Omental fat pad (tissue), 4 donors: ENCODE results near the gene PTPRM. TPM values are rescaled to one million over a fixed set of nuclear protein-coding genes. Genes with fewer than 3 reads are reported as not detected.
"Not testable (repeated sequence)": the region's sequence is repeated elsewhere in the genome, so short reads cannot be mapped to it uniquely, and the experiment has no call there.

Source experiments
- ATAC-seq: fragments of 150-250 bp; one replicate; pipeline ENCODE4 v1.9.1; 2016; ENCODE audit warnings: mild to moderate bottlenecking, moderate library complexity; ENCODE audit not compliant: low FRiP score
- DNase-seq: peaks from one replicate; pipeline ENCODE4 v3.0.0-alpha.2; 2019; ENCODE audit warnings: low spot score
- CTCF ChIP-seq, 3 donors: fragments of 450-650 bp; IDR thresholded peaks; one replicate each; pipeline ENCODE4 v1.5.1; 2016 to 2017; ENCODE audit warnings: antibody characterized with exemption in 3 of 3, mild to moderate bottlenecking in 3 of 3, moderate library complexity in 2 of 3
- total RNA-seq, 4 donors: library from RNA; depleted of rRNA; stranded (reverse); fragments of >200 nt; gene quantifications; one replicate each; pipeline ENCODE4 v1.1.0, GENCODE V29; 2016

PTPRM gene
- total RNA-seq, 4 donors from 2014 or later: 64.8 to 238 (median 144) TPM

- ATAC-seq (no peak), DNase-seq (no peak)
- TF ChIP-seq CTCF (IDR thresholded peaks at IDR 0.05): no peak
These were observed 386.2 kb downstream of the PTPRM start for GRCh38 chr18:7953095-7953958.

GRCh38 chr18:7954238-7954637, 387.1 kb downstream of the PTPRM start:
- no peak for TF ChIP-seq CTCF (IDR thresholded peaks at IDR 0.05)
- DNase-seq: no peak
- ATAC-seq: no peak

GRCh38 chr18:7955175-7955574, 388.1 kb downstream of the PTPRM start:
- no peak for TF ChIP-seq CTCF (IDR thresholded peaks at IDR 0.05)
- DNase-seq: no peak
- no peak for ATAC-seq

GRCh38 chr18:7957297-7957696, 390.2 kb downstream of the PTPRM start:
- TF ChIP-seq CTCF (IDR thresholded peaks at IDR 0.05): no peak
- no peak for DNase-seq
- ATAC-seq: no peak

GRCh38 chr18:7958081-7958896, 391.2 kb downstream of the PTPRM start:
- no peak for TF ChIP-seq CTCF (IDR thresholded peaks at IDR 0.05)
- no peak for DNase-seq
- ATAC-seq: no peak

GRCh38 chr18:7958897-7959146, 391.7 kb downstream of the PTPRM start:
- DNase-seq (no peak), ATAC-seq (no peak)
- no peak for TF ChIP-seq CTCF (IDR thresholded peaks at IDR 0.05)

- ATAC-seq: not testable (repeated sequence)
These were observed 399.6 kb downstream of the PTPRM start for GRCh38 chr18:7966682-7967081.

More at GRCh38 chr18:7966682-7967081, 399.6 kb downstream of the PTPRM start:
- DNase-seq: not testable (repeated sequence)
